Natural killer cell (primary cell): Measurements from ENCODE around the gene HPSE2. TPM values are rescaled to one million over a fixed set of nuclear protein-coding genes. Genes with fewer than 3 reads are reported as not detected.

Experiments used
- ATAC-seq, 3 donors: fragments of 150-1000 bp in 2 of 3; fragments of 200-7000 bp in 1 of 3; cut with Tn5 transposase; 1 replicate in 1 of 3; 2 replicates in 2 of 3; pipeline ENCODE4 v1.10.0; 2021; ENCODE audit warnings: mild to moderate bottlenecking in 2 of 3, moderate library complexity in 2 of 3
- DNase-seq, 2 donors: peaks; one replicate each; pipeline versions ENCODE4 v3.0.0 to v3.0.0-alpha.2; 2013 to 2021; ENCODE audit warnings: mixed read lengths in 1 of 2
- H3K27ac ChIP-seq: one replicate; pipeline ENCODE4 v1.5.1; 2013; ENCODE audit warnings: mild to moderate bottlenecking, low read length
- H3K27me3 ChIP-seq: one replicate; pipeline ENCODE4 v1.6.1; 2013; ENCODE audit warnings: low read length; ENCODE audit not compliant: control insufficient read depth, insufficient read depth
- H3K36me3 ChIP-seq: one replicate; pipeline ENCODE4 v1.6.1; 2013; ENCODE audit warnings: low read length; ENCODE audit not compliant: control insufficient read depth, insufficient read depth
- H3K4me1 ChIP-seq: one replicate; pipeline ENCODE4 v1.6.1; 2013; ENCODE audit warnings: low read length; ENCODE audit not compliant: control insufficient read depth, insufficient read depth
- H3K4me3 ChIP-seq: one replicate; pipeline ENCODE4 v1.5.1; 2013; ENCODE audit warnings: low read length
- H3K9me3 ChIP-seq: one replicate; pipeline ENCODE4 v1.6.1; 2013; ENCODE audit warnings: low read length; ENCODE audit not compliant: control insufficient read depth, insufficient read depth
- H3K27ac Mint-ChIP-seq, 2 donors: one replicate each; pipeline ENCODE4 v1.8.0; 2022; ENCODE audit warnings: mild to moderate bottlenecking in 2 of 2, mixed read lengths in 2 of 2, moderate library complexity in 1 of 2
- H3K27me3 Mint-ChIP-seq, 2 donors: one replicate each; pipeline ENCODE4 v1.8.0; 2022; ENCODE audit warnings: low read depth in 2 of 2, mixed read lengths in 2 of 2
- H3K36me3 Mint-ChIP-seq: one replicate; pipeline ENCODE4 v1.8.0; 2022; ENCODE audit warnings: mixed read lengths
- H3K4me1 Mint-ChIP-seq, 2 donors: one replicate each; pipeline ENCODE4 v1.8.0; 2022; ENCODE audit warnings: mixed read lengths in 2 of 2
- H3K4me3 Mint-ChIP-seq: one replicate; pipeline ENCODE4 v1.8.0; 2022; ENCODE audit warnings: mild to moderate bottlenecking, moderate library complexity, mixed read lengths
- H3K9me3 Mint-ChIP-seq, 2 donors: one replicate each; pipeline ENCODE4 v1.8.0; 2022; ENCODE audit warnings: mixed read lengths in 2 of 2
- CTCF ChIP-seq: fragments of 200-600 bp; IDR thresholded peaks from one replicate; pipeline ENCODE4 v1.8.0; 2022; ENCODE audit warnings: antibody characterized with exemption
- WGBS: methylation state at CpG from one replicate; pipeline ENCODE4 v1.1.7; 2013; ENCODE audit warnings: missing lambda C conversion rate; ENCODE audit not compliant: insufficient coverage; 5-methylcytosine and 5-hydroxymethylcytosine counted together
- intact Hi-C: fragments of 100-400 bp; cut with micrococcal nuclease; formaldehyde crosslinking; loops from one replicate; pipeline ENCODE4 v1.14.2; 2022
- total RNA-seq, 4 donors: library from RNA; stranded (reverse); fragments of 120-200 nt in 1 of 4; gene quantifications; one replicate each; pipeline versions ENCODE4 v1.2.3 to v1.2.4, GENCODE V29; 2013 to 2022

HPSE2 gene
- total RNA-seq, 3 donors from 2014 or later (not counting 1 experiment from before 2014, with no cell fraction given), result not detected

GRCh38 chr10:98628206-98628605 lies 607.4 kb downstream of the HPSE2 start:
- intact Hi-C loops, result no loop called here
- Mint-ChIP-seq H3K4me1 (no peaks in the 10 kb centered on the region), H3K36me3 (no peaks in the 10 kb centered on the region), H3K9me3 (peaks cover 0 to 2% of the 10 kb centered on the region in 2 donors), H3K4me3 (no peak overlapping the region), H3K27me3 (peaks cover 13 to 14% of the 10 kb centered on the region in 2 donors), H3K27ac (no peak overlapping the region)
- 91% methylated on average over 1 of the region's 1 CpG for WGBS
- Histone ChIP-seq H3K4me3 (no peak overlapping the region), H3K27me3 (no peaks in the 10 kb centered on the region), H3K36me3 (no peaks in the 10 kb centered on the region), H3K9me3 (no peaks in the 10 kb centered on the region), H3K4me1 (no peaks in the 10 kb centered on the region), H3K27ac (no peak overlapping the region)
- TF ChIP-seq CTCF, result no peak
- ATAC-seq (no peak), DNase-seq (no peak)

- 80% methylated on average over 1 of the region's 1 CpG for WGBS
- intact Hi-C loops, result no loop called here
- Mint-ChIP-seq H3K9me3 (peaks cover 0 to 2% of the 10 kb centered on the region in 2 donors), H3K4me3 (no peak overlapping the region), H3K27me3 (peaks cover 9 to 18% of the 10 kb centered on the region in 2 donors), H3K27ac (no peak overlapping the region), H3K4me1 (no peaks in the 10 kb centered on the region), H3K36me3 (no peaks in the 10 kb centered on the region)
- ATAC-seq (no peak), DNase-seq (no peak)
- Histone ChIP-seq H3K27ac (no peak overlapping the region), H3K36me3 (no peaks in the 10 kb centered on the region), H3K27me3 (no peaks in the 10 kb centered on the region), H3K4me3 (no peak overlapping the region), H3K4me1 (no peaks in the 10 kb centered on the region), H3K9me3 (no peaks in the 10 kb centered on the region)
- TF ChIP-seq CTCF, result no peak
Measured at GRCh38 chr10:98627711-98628110, 607.9 kb downstream of the HPSE2 start.

GRCh38 chr10:98624963-98625362 lies 610.7 kb downstream of the HPSE2 start:
- DNase-seq (no peak), ATAC-seq (no peak)
- no peak overlapping the region for H3K27ac ChIP-seq
- H3K4me3 Mint-ChIP-seq, result no peak overlapping the region
- H3K27me3 ChIP-seq, result no peaks in the 10 kb centered on the region
- no peak for TF ChIP-seq CTCF
- H3K4me1 ChIP-seq, result no peaks in the 10 kb centered on the region
- H3K36me3 ChIP-seq, result no peaks in the 10 kb centered on the region
- no peaks in the 10 kb centered on the region for H3K4me1 Mint-ChIP-seq
- intact Hi-C loops, result no loop called here
- H3K4me3 ChIP-seq, result no peak overlapping the region
- H3K9me3 Mint-ChIP-seq, result peaks cover 0 to 2% of the 10 kb centered on the region in 2 donors
- no peaks in the 10 kb centered on the region for H3K9me3 ChIP-seq
- 74% methylated on average over 2 of the region's 2 CpGs for WGBS
- H3K27me3 Mint-ChIP-seq, result peaks cover 0 to 10% of the 10 kb centered on the region in 2 donors
- H3K36me3 Mint-ChIP-seq, result no peaks in the 10 kb centered on the region
- H3K27ac Mint-ChIP-seq, result no peak overlapping the region

GRCh38 chr10:98623176-98623575 lies 612.5 kb downstream of the HPSE2 start:
- Mint-ChIP-seq H3K27ac (no peak overlapping the region), H3K27me3 (peaks cover 0 to 10% of the 10 kb centered on the region in 2 donors), H3K9me3 (no peaks in the 10 kb centered on the region), H3K4me1 (no peaks in the 10 kb centered on the region), H3K4me3 (no peak overlapping the region), H3K36me3 (no peaks in the 10 kb centered on the region)
- TF ChIP-seq CTCF, result no peak
- H3K9me3 ChIP-seq, result no peaks in the 10 kb centered on the region
- WGBS, result 76% methylated on average over 2 of the region's 3 CpGs
- no peak overlapping the region for H3K4me3 ChIP-seq
- intact Hi-C loops, result no loop called here
- no peaks in the 10 kb centered on the region for H3K27me3 ChIP-seq
- H3K36me3 ChIP-seq, result no peaks in the 10 kb centered on the region
- ATAC-seq, result no peak
- H3K27ac ChIP-seq, result no peak overlapping the region
- no peak for DNase-seq
- no peaks in the 10 kb centered on the region for H3K4me1 ChIP-seq
